Kidney tubule cell (primary cell): ENCODE data around the gene NLGN1.
A peak's percentile ranks its signal among the peaks of the same experiment; 100 is the strongest.
"Not testable (repeated sequence)": the region's sequence is repeated elsewhere in the genome, so short reads cannot be mapped to it uniquely, and the experiment has no call there.

Experiments
- DNase-seq: peaks from one replicate; pipeline ENCODE4 v3.0.0-alpha.2; 2018; ENCODE audit warnings: low spot score

The NLGN1 gene

GRCh38 chr3:174168538-174169254 lies 771.2 kb downstream of the NLGN1 start:
- DNase-seq = no peak

GRCh38 chr3:174169736-174170135 lies 772.2 kb downstream of the NLGN1 start:
- DNase-seq = no peak

- no peak for DNase-seq
Measured at GRCh38 chr3:174170248-174170647, 772.7 kb downstream of the NLGN1 start.

- DNase-seq = no peak
Measured at GRCh38 chr3:174186377-174186989, 788.9 kb downstream of the NLGN1 start.

- no peak for DNase-seq
Measured at GRCh38 chr3:174191380-174191779, 793.8 kb downstream of the NLGN1 start.

GRCh38 chr3:174191895-174192294 lies 794.4 kb downstream of the NLGN1 start:
- no peak for DNase-seq

GRCh38 chr3:174192471-174192870 lies 794.9 kb downstream of the NLGN1 start:
- DNase-seq = no peak

- DNase-seq = no peak
Measured at GRCh38 chr3:174193604-174194003, 796.1 kb downstream of the NLGN1 start.

GRCh38 chr3:174197416-174197815 lies 799.9 kb downstream of the NLGN1 start:
- DNase-seq = no peak

GRCh38 chr3:174198199-174198598 lies 800.7 kb downstream of the NLGN1 start:
- DNase-seq = no peak

- DNase-seq = no peak
Measured at GRCh38 chr3:174199696-174200095, 802.2 kb downstream of the NLGN1 start.

- no peak for DNase-seq
Measured at GRCh38 chr3:174202116-174202515, 804.6 kb downstream of the NLGN1 start.

GRCh38 chr3:174202561-174202960 lies 805.0 kb downstream of the NLGN1 start:
- DNase-seq = peak; percentile 31

GRCh38 chr3:174204765-174205164 lies 807.2 kb downstream of the NLGN1 start:
- DNase-seq = no peak

GRCh38 chr3:174206607-174207192 lies 809.2 kb downstream of the NLGN1 start:
- DNase-seq = no peak

- no peak for DNase-seq
Measured at GRCh38 chr3:174208161-174208560, 810.6 kb downstream of the NLGN1 start.

GRCh38 chr3:174211896-174212295 lies 814.4 kb downstream of the NLGN1 start:
- not testable (repeated sequence) for DNase-seq

- DNase-seq = no peak
Measured at GRCh38 chr3:174215456-174215855, 817.9 kb downstream of the NLGN1 start.

- DNase-seq = no peak
Measured at GRCh38 chr3:174216019-174216418, 818.5 kb downstream of the NLGN1 start.

- DNase-seq = no peak
Measured at GRCh38 chr3:174216946-174217718, 819.6 kb downstream of the NLGN1 start.

GRCh38 chr3:174218016-174218415 lies 820.5 kb downstream of the NLGN1 start:
- peak; percentile 30 for DNase-seq

- no peak for DNase-seq
Measured at GRCh38 chr3:174219738-174220137, 822.2 kb downstream of the NLGN1 start.
